Myocyte (in vitro differentiated cells): ENCODE data around the gene PAM16. TPM values are rescaled to one million over a fixed set of nuclear protein-coding genes. Genes with fewer than 3 reads are reported as not detected.
"Not testable (repeated sequence)": the region's sequence is repeated elsewhere in the genome, so short reads cannot be mapped to it uniquely, and the experiment has no call there.

Experiments
- DNase-seq: peaks from one replicate; pipeline ENCODE4 v3.0.0-alpha.2; 2012; ENCODE audit warnings: low read depth
- total RNA-seq: library from RNA; depleted of rRNA; stranded (reverse); fragments of >200 nt; gene quantifications from 2 replicates; pipeline ENCODE4 v1.2.3, GENCODE V29; 2014

Gene PAM16
- total RNA-seq, 1 donor from 2014 or later, result 28.4 TPM

GRCh38 chr16:4337540-4338088 is 13.5 kb downstream of the PAM16 start:
- no peak for DNase-seq

- DNase-seq, result no peak
These were observed 14.2 kb downstream of the PAM16 start for GRCh38 chr16:4336701-4337539.

- no peak for DNase-seq
These were observed 16.2 kb downstream of the PAM16 start for GRCh38 chr16:4334724-4335495.

GRCh38 chr16:4333714-4334113 is 17.4 kb downstream of the PAM16 start:
- not testable (repeated sequence) for DNase-seq

- no peak for DNase-seq
These were observed 17.8 kb downstream of the PAM16 start for GRCh38 chr16:4333308-4333638.

GRCh38 chr16:4332623-4333307 is 18.4 kb downstream of the PAM16 start:
- no peak for DNase-seq

- DNase-seq, result no peak
These were observed 19.0 kb downstream of the PAM16 start for GRCh38 chr16:4332083-4332482.

- DNase-seq, result peak; percentile 75
These were observed 20.7 kb downstream of the PAM16 start for GRCh38 chr16:4330277-4330874.

- DNase-seq, result peak; percentile 68
These were observed 22.0 kb downstream of the PAM16 start for GRCh38 chr16:4328782-4329775.

- DNase-seq, result peak; percentile 49
These were observed 22.9 kb downstream of the PAM16 start for GRCh38 chr16:4328046-4328781.

- no peak for DNase-seq
These were observed 23.6 kb downstream of the PAM16 start for GRCh38 chr16:4327386-4328045.

- no peak for DNase-seq
These were observed 25.8 kb downstream of the PAM16 start for GRCh38 chr16:4325253-4325758.

GRCh38 chr16:4324492-4325252 is 26.4 kb downstream of the PAM16 start:
- DNase-seq, result no peak

- DNase-seq, result peak; percentile 55
These were observed 27.2 kb downstream of the PAM16 start for GRCh38 chr16:4323845-4324488.

GRCh38 chr16:4323071-4323844 is 27.9 kb downstream of the PAM16 start:
- no peak for DNase-seq
